SK-N-MC (cell line): ENCODE measurements around the gene CSF2.

Source experiments
- EZH2 ChIP-seq: fragments of 200-600 bp; sonication (generic); IDR thresholded peaks from one replicate; pipeline ENCODE4 v1.6.1; 2017; ENCODE audit warnings: antibody characterized with exemption
- POLR2AphosphoS5 ChIP-seq: IDR thresholded peaks from 2 replicates; pipeline ENCODE4 v1.6.1; 2012; ENCODE audit warnings: mild to moderate bottlenecking, low read depth, low read length, borderline replicate concordance

DNA sequence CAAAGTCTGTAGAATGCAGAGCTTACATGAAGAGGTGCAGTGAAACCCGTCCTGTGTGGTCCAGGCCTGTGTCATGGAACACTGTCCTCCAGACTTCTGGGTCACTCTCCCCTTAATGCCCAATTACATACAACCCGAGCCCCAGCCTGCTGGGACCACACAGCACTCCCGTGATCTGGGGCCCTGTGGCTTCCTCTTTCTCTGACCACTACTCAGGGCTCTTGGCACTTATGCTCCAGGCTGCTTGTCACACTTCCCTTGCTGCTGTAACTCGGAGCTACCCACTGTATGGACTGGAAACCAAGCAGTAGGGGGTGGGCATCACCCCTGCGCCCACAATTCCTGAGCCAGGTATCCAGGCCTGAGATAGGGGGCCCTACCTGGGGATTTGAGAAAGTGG lies 23.5 kb upstream of the CSF2 start:
- TF ChIP-seq EZH2 = no peak
- TF ChIP-seq POLR2AphosphoS5 = no peak
